Subcutaneous adipose tissue (tissue), 4 donors: ENCODE results near the gene DUS3L. TPM values are rescaled to one million over a fixed set of nuclear protein-coding genes. Genes with fewer than 3 reads are reported as not detected.

Experiments used
- total RNA-seq, 4 donors: library from RNA; depleted of rRNA; stranded (reverse); fragments of >200 nt; gene quantifications; one replicate each; pipeline ENCODE4 v1.1.0, GENCODE V29; 2016
- TF ChIP-seq, protein P1 (sequence below): fragments of 450-650 bp; IDR thresholded peaks from one replicate; pipeline ENCODE4 v1.5.1; 2016; ENCODE audit warnings: low read depth, mild to moderate bottlenecking, control low read depth, antibody characterized with exemption, moderate library complexity

DUS3L gene
- total RNA-seq, 4 donors from 2014 or later = 19.4 to 25.1 (median 23.8) TPM

DNA sequence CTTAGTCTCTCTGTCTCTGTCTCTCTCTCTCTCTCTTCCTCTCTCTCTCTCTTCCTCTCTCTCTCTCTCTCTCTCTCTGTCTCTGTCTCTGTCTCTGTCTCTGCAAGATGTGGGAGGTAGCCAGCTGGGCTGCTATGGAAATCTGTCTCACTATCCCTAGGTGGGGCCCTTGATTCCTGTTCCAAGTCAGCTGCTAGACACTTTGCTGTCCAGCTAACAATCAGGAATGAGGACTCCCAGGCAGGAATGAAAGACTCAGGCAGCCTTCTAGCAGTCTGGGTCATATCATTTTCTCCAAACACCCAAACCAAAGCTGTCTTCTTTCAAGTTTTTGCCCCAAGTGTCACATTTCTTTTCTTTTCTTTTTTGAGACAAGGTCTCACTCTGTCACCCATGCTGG is 47.3 kb downstream of the DUS3L start:
- TF ChIP-seq, protein P1, sequence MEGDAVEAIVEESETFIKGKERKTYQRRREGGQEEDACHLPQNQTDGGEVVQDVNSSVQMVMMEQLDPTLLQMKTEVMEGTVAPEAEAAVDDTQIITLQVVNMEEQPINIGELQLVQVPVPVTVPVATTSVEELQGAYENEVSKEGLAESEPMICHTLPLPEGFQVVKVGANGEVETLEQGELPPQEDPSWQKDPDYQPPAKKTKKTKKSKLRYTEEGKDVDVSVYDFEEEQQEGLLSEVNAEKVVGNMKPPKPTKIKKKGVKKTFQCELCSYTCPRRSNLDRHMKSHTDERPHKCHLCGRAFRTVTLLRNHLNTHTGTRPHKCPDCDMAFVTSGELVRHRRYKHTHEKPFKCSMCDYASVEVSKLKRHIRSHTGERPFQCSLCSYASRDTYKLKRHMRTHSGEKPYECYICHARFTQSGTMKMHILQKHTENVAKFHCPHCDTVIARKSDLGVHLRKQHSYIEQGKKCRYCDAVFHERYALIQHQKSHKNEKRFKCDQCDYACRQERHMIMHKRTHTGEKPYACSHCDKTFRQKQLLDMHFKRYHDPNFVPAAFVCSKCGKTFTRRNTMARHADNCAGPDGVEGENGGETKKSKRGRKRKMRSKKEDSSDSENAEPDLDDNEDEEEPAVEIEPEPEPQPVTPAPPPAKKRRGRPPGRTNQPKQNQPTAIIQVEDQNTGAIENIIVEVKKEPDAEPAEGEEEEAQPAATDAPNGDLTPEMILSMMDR = no peak

DNA sequence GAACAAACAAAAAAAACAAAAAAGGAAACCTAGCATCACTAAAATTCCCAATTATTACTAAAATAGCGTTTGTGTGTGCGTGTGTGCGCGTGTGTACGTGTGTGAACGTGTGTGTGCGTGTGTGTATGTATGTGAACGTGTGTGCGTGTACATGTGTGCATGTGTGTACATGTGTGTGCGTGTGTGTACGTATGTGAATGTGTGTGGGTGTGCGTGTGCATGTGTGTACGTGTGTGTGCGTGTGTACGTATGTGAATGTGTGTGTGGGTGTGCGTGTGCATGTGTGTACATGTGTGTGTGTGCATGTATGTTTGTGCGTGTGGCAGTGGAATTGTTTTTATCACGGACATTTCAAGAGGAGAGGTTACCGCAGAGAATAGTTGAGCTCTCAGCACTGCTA is 48.9 kb downstream of the DUS3L start:
- TF ChIP-seq, protein P1 = no peak

DNA sequence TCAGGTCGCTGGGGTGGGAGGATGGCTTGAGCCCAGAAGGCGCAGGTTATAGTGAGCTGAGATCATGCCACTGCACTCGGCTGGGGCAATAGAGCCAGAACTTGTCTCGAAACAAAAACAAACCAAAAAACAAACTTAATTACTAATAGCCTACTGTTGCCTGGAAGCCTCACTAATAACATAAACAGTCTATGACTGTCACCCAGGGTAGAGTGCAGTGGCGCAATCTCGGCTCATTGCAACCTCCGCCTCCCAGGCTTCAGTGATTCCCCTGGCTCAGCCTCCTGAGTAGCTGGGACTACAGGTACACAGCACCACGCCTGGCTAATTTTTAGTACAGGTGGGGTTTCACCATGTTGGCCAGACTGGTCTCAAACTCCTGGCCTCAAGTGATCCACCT is 52.5 kb downstream of the DUS3L start:
- TF ChIP-seq, protein P1 = no peak

Other genes starting within 250 kb of the DUS3L start
- gene TINCR, start 223.2 kb downstream of the DUS3L start, total RNA-seq = under 1 TPM; 0.33 to 0.51 (median 0.41) TPM
- 10 to 100 TPM; 33.6 to 72.0 (median 45.2) TPM for gene SAFB2, start 168.4 kb downstream of the DUS3L start, total RNA-seq
- gene SAFB, start 168.1 kb downstream of the DUS3L start, total RNA-seq = 100 to 1,000 TPM in 2 of 4 donors, 10 to 100 TPM in 2; 65.5 to 135 (median 86.4) TPM
- gene MICOS13, start 110.6 kb downstream of the DUS3L start, total RNA-seq = 10 to 100 TPM; 41.1 to 67.8 (median 47.7) TPM
- 10 to 100 TPM in 1 of 4 donors, 1 to 10 TPM in 3; 4.1 to 13.4 (median 7.6) TPM for gene HSD11B1L, start 110.1 kb downstream of the DUS3L start, total RNA-seq
- gene RPL36, start 100.9 kb downstream of the DUS3L start, total RNA-seq = 100 to 1,000 TPM; 617 to 960 (median 857) TPM
- 10 to 100 TPM; 38.8 to 90.4 (median 43.5) TPM for gene LONP1, start 71.0 kb downstream of the DUS3L start, total RNA-seq
- not detected for gene CATSPERD, start 70.5 kb downstream of the DUS3L start, total RNA-seq
- 1 to 10 TPM in 1 of 4 donors, under 1 TPM in 1, not detected in 2; 0.66 to 1.9 TPM for gene PRR22, start 6.4 kb downstream of the DUS3L start, total RNA-seq
- gene NRTN, start 13.9 kb upstream of the DUS3L start, total RNA-seq = not detected
- 1 to 10 TPM in 1 of 4 donors, not detected in 3; 1.1 TPM for gene FUT6, start 48.5 kb upstream of the DUS3L start, total RNA-seq
- gene FUT3, start 60.3 kb upstream of the DUS3L start, total RNA-seq = not detected
- gene FUT5, start 79.4 kb upstream of the DUS3L start, total RNA-seq = not detected
- gene NDUFA11, start 112.6 kb upstream of the DUS3L start, total RNA-seq = 100 to 1,000 TPM; 147 to 197 (median 162) TPM
- gene VMAC, start 113.7 kb upstream of the DUS3L start, total RNA-seq = 10 to 100 TPM in 1 of 4 donors, 1 to 10 TPM in 2, under 1 TPM in 1; 0.65 to 13.0 (median 5.6) TPM
- gene CAPS, start 123.1 kb upstream of the DUS3L start, total RNA-seq = 10 to 100 TPM in 1 of 4 donors, 1 to 10 TPM in 3; 1.5 to 13.4 (median 6.6) TPM
- gene RANBP3, start 187.0 kb upstream of the DUS3L start, total RNA-seq = 10 to 100 TPM; 28.8 to 84.2 (median 57.7) TPM